NCI-H2196 (cell line): Measurements from ENCODE around the gene CTBP2.
A peak's percentile ranks its signal among the peaks of the same experiment; 100 is the strongest.
"Not testable (repeated sequence)": the region's sequence is repeated elsewhere in the genome, so short reads cannot be mapped to it uniquely, and the experiment has no call there.

Experiments used
- DNase-seq: peaks from one replicate; lab custom pipeline; 2025; ENCODE audit not compliant: unreplicated experiment; lab: John Stamatoyannopoulos, UW

CTBP2 gene

DNA sequence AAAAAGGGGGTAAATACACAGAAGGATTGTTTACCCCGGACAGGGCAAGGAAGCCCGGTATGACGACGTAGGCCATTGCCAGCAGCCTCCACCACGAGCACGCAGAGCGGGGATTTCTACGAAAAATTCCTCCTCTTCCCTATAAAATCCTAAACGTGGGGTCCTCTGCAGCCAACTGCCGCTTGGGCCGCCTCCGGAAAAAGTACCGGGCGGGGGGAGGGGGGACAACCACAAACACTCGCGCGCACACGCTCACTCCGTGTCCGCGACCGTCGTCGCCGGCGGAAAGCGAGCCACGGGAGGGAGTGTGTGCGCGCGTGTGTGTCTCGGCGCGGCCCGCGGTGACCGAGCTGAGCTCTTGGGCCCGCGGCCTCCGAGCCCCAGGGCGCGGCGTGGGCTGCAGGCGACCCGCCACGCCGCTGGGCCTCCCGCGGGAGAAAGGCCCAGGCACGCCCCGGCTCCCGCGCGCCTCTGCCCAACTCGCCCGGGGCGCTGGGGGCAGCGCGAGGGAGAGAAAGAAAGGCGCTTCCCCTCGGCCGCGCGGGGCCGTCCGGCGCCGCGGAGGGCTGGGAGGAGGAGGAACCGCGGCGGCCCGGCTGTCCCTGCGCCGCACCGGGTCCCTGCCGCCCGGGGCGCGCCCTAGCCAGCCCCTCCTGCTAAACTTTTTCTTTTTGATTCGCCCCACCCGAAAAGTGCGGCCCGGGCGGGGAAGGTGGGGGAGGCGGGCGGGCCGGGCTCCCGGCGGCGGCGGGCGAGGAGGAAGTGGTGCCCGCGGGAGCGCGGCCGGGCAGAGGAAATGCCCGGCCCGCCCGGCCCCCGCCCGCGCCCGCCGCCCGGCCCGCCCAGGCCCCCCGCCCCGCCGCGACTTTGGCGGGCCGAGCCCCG is 1.5 kb downstream of the CTBP2 start:
- DNase-seq: no peak

DNA sequence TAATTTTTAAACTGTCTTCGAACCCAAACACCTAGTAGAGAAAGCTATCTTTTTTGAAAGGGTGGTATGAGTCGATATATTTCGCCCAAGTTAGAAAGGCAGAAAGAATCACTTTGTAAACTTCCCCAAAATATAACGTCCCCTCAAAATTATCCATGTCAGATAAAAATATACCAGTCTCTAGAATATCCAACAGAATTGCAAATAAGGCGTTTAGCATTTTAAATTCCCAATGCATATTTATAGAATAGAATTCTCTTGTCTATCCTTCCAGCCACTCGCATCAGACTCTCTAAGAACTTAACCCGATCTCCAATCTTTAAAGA is 2.1 kb downstream of the CTBP2 start:
- DNase-seq: no peak

DNA sequence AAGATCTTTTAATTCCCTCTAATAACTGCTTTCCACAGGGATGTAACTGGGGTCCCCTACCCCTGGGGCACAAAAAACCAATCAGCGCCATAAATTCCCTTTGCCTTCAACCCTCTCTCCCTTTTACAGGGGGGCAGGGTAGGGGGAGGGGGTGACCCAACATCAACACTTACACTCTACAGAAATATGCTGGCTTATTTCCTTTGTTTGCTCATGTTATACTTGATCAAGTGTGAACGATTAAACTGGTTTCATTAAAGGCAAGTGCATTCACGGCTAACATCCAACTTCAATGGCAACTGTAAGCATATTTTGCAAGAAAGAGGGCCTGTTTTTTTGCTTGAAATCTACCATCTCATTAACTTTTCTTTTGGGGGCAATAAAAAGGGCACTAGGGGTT is 2.9 kb downstream of the CTBP2 start:
- DNase-seq: no peak

DNA sequence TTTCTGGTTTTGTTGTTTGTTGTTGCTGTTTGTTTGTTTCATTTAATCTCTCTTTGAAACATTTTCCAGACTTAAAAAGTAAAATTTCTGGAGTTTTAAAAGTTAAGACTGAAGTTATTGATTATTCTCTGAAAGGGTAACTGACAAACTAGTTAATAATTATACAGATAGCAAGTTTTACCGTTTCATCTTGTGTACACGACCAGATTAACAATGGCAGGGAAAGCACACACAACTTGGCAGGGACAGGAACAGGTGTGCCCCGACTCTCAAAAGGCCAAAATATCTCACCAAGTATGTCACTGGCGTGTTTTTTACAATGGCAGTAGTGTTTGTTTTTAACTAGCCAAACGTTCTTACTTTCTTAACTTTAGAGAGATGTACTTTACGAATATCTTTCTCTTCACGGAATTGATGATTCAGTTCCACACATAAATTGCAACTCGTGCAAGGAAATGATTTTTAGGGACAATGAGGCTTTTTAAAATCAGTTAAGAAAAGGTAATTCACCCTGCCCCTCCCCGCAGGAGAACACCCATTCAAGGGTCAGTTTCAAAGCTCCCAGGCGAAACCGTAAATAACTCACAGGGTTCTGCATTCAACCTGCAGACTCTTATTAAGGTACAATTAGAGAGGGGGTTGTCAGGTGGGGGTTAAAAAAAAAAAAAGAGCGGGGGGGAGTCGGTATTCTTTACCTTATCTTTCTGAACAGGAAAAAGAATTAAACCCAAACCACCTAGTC is 3.5 kb downstream of the CTBP2 start:
- no peak for DNase-seq

DNA sequence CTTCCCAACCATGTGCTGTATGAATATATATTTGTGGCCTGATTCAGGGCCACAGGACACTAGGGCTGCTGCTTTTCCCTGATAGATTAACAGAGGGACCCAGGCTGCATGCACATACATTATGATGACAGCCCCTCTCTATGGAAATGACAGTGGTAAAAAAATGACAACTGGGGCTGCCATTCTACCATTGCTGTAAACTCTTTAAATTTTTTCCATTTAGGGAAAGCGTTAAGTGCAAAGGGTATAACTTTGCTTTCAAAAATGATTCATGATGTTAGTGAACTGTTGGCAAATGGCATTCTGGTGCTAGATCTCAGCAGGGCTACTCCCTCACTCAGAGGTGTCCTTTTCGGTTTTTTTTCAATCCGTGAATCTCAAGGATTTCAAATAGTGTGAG is 4.2 kb downstream of the CTBP2 start:
- no peak for DNase-seq

DNA sequence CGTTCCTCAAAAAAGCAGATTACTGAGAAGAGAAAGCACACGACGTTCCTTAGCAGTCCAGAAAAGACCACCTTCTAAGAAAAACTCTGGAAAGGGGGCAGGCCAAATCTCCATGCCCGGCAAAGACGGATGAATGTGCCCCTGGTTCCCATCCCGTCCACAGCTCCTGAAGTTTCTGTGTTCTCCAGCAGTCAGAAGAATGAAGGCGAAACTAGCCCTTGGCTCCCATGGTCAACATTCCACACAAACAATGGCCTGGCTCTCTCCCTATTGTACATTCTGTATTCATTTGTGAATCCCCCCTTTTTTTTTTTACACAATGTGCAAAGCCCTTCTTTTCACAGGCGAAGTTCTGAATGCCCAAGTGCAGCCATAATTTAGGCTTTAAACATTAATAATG is 5.3 kb downstream of the CTBP2 start:
- no peak for DNase-seq

DNA sequence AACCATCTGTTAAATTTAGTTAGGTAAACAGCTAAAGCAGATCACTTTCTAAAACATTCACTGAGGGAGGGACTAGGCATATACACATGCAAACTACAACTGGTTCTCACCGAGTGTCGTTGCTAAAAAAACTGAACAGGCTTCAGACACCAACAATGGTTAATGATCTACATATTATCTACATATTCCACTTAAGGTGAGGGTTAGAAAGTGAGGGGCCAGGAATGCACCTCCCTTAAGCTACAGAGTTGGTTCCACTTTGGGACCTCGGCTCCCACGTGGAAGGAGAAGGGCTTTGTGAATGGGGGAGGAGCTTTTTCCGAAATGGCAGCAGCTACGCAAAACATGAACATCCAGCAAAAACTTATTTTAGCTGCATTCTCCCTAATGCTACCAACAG is 5.8 kb downstream of the CTBP2 start:
- no peak for DNase-seq

DNA sequence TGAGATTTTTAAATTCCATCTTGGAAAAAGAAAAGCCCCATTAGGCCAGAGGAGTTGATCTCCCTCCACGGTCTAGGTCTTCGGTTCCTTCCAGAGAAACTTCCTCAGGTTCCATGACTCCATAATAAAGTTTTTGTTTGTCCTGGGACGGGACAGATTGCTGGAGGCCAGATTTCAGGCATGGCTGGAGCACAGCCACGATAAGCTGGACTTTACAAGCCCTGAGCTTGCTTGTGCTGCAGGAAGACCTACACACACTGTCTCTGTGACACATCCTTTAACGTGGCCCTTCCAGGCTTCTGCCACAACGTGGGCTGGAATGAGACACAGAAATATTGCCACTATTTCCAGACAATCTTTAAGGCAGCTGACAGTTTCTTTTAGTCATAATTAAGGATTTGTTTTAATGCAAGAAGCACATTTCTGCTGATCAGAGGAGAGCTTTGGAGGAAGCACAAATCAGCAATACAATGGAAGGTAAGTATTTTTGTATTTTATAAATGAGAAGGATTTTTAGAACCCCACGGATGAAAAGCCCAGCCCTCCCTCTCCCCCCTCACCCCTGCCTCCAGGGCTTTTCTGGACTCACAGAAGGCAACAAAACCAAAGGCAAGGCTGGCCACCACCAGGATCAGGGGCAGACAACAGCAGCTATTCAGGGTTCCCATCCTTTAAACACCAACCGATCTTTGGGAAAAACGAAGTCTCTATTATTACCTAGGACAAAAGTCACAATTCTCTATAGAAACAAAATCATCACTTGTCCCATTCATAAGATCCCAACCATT is 6.5 kb downstream of the CTBP2 start:
- no peak for DNase-seq

DNA sequence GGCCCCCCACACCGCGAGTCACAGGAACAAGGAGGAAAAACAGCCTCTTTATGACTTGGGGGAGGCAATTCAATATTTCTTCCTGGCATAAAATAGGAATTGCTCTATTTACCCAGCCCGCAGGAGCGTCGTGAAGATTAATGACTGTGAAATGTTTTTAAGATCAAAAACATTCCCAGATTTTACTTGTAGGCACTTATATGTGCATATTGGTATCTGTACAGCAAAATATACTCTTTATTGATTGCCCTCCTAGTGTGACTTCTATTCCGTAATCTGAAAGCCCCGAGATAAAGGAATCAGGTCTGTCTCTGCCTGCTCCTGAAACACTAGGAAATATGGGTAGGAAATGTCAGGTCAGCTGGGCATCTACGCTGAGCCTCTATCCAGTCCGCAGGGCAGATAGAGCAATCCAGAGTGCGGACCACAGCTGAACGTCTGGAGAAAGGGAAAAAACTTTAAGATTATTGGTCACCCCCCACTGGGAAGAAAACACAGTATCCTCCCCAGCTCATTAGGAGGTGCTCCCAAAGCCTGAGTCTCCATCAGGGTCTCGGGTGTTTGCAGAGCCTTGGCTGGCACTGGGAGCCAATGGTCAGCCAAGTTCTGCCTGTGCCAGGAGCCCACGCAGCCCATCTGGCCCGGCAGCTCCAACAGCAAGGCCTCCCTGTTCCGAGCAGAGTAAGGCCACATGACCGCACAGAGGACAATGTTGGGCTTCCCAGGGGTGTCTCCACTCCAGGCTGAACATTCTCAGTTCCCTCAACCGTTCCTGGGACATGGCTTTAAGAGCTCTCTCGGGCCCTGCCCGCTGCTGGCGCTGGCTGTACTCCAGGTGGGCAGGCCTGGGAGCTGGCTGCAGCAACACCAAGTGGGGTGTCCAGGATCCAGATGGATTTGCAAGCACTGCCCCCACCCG is 7.7 kb downstream of the CTBP2 start:
- no peak for DNase-seq

DNA sequence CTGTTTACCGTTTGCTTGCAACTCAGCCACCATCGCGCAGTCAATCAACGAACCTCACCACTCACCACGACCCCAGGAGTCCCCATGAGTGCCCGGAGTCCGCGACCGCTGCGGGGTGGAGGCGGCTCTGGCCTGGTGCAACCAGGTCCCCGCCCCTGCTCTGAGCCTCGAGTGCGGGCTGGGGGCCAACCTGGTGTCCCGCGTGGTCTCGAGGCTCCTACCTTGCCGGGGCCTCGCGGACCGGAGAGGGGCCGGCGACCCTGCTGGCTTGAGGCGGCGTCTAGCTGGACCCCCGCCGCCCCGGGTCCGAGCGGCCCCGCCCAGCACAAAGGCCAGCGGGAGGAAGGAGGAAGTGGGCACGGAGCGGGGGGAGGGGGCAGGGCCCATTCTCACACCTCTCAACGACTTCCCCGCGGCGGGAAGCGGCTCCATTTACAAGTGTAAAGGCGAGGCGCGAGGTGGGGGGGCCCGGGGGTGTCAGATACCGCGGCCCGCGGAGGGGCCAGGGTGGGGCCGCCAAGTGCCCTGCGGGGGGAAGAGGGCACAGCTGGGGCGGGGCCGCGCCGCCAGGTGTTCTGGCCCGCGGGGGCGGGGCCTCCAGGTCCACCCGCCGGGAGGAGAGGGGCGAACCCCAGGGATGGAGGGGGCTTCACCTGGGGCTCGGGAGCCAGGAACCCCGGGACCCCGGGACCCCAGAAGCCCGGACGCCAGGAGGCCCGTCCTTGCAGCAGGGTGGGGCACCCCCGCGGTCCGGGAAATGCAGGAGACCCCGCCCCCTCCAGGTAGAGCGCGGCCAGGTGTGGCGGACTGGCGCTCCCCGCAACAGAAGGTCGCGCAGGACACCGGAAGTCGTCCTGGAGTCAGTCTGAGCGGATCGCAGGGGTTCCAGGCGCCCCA is 8.6 kb downstream of the CTBP2 start:
- DNase-seq: peak; percentile 46

DNA sequence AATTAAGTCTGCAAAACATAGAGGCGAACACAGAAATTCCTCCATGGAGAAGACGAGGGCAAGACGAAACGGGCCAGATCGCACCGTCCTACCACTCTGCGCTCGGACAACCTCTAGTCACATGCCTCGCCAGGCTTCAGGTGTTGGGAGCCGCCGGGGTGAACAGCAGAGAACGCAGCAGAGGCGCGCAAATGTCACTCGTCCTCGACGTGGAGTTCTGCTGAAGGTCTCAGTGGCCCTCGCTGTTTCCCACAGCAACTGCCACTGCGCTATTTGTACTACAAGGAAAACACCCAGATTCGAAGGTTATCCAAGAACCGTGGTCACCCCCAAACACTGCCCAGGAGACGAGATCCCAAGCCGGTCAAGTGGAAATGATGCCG is 9.2 kb downstream of the CTBP2 start:
- DNase-seq: no peak

DNA sequence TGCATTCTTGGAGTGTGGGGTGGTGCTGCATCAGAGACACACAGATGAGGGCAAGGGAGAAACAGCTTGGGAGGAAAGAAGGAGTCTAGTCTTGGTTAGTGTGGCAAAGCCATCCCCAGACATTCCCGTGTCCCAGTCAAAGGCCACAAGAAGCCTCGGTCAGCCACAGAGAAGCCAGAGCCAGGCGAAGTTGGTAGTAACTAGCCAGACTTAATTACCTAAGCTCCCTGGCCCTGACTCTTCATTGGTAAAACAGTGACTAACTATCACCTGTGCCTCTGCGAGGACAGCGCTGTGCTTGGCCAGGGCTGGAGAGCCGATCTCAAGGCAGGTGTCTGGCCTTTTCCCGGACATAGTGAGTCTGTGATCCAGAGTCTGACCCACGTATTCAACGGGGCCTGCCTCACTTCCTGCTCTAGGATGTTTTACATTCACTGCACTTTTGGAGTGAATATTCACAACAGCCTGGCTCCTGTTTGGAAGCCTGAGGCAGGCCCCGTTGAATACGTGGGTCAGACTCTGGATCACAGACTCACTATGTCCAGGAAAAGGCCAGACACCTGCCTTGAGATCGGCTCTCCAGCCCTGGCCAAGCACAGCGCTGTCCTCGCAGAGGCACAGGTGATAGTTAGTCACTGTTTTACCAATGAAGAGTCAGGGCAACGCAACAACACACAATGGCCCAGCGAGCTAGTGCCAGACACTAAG is 9.8 kb downstream of the CTBP2 start:
- DNase-seq: not testable (repeated sequence)

DNA sequence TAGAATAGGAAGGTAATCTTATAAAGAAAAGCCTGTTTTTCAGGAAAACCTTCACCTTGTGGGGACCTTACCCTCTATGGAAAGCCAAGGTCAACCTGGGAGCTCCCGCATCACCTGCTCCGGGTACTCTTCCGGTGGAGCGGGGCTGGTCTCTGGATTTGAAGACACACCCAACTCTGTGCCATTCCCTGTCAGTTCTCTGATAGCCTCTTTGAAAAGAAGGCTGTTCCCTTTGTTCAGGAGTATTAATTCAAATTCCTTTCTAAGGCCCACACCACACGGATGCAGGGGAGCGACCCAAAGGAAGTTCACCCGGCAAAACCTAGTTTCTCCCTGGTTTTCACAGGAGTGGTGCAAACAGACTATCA is 10.7 kb downstream of the CTBP2 start:
- DNase-seq: no peak

DNA sequence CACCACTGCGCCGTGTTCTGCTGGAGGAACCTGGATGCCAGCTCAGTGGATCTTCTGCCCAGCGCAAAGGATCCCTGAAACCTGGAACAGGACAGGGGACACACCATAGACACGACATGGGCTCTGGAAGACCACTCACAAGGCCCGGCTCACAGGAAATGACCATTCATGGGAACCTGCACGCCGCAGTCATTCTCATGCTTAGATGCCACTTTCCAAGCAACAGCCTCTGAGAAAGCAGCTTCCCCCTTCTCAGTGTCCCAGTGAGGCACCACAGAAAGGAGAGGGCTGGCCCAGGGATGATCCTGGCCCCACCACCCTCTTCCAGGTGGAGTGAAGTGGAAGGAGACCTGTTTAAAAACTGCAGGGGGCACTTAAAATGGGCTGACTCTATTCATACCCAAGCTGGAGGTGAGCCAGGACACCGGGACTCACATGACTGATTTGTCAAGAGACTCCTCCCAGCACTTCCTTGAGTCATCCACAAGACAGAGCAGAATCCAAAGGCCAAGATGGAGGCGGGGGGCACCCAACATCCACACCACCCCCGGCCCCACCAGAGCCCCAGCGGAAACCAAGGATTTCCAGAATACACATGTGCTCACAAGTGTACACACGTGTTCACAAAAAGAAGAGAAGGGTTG is 11.2 kb downstream of the CTBP2 start:
- DNase-seq: peak; percentile 68

DNA sequence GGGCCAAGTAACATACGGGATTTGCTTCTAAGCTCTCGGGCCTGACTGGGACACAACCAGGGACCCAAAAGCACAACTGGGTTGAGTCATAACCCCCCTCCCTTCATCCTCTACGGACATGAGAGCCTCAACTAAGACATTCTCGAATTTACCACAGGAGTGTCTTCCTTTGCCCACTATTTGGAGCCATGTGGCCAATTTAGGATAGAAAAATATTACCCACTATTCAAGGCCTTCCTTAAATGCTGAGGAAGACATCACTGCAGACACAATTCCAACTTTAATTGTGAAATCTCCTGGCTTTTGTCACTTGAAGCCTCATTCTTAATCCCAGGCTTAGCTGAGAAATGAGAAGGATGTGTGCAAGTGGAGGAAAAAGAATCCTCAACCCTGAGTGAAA is 11.8 kb downstream of the CTBP2 start:
- no peak for DNase-seq

DNA sequence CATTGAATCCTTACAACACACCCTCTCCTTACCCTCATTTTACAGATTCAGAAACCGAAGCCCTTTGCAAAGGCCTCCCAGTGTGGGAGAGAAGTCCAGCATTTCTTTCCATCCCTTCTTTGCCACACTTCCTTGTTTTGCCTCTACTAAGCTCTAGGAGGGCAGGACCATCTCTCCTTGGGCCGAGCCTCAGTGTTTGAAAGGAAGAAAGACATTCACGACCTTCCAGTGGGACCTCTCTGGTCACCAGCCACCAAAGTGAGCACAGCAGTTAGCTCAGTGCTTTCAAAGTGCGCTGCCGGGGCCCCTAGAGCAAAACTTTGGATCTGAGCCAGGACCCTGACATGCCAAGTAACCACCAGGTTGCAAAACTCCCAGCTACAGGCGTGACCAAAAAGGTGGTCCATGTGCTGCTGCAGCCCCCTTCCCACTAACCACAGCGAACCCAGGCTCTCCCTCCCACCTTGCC is 12.4 kb downstream of the CTBP2 start:
- no peak for DNase-seq

DNA sequence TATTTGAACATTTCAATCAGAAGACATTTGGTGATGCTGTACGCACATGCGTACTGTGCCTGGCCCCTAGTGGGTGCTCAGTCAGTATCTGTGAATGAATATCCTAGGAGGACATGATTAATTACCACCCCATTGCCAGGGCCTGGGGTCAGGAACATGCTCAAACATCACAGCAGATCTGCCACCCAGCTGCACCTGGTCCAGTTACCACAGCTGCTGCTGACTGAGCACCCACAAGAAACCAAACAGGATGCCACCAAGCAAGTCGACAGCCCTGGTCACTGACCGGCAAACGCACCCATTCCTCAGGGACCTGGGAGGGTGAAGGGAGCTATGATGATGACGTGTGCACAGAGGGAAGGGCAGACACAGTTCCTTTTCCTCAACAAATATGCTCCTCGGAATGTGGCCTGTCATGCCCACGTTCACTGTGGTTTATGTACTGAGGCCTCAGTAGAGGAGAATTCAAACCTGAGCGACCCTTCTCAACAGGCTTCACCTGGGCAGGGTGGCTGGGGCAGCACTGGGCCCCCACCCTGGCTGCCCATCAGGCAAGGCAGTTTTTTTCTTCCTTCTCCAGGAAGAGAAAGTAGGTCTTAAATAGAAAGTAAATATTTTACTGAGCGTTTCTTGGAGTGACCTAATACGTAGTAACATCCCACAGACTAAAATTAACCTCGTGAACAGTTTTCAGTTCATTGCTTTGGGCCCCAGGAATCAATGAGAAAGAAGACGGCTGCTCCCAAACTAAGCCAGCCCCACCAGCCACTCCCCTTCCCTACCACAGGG is 13.4 kb downstream of the CTBP2 start:
- no peak for DNase-seq

DNA sequence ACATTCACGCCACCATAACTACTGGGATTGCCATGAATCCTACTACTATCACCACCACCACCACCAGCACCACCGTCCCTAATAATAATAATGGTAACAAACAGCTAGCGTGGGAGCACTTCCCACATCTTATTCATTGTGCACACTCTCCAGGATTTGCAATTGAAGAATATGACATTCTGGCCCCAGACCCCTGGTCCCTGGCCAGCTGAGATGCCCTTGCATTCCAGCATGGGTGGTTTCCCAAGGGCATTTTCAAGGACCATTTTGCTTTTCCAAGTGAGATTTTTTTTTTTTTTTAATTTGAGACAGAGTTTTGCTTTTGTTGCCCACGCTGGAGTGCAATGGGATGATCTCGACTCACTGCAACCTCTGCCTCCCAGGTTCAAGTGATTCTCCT is 14.7 kb downstream of the CTBP2 start:
- no peak for DNase-seq
